GM13976 (cell line): ENCODE measurements around the gene NAA50.

ENCODE experiments used
- DNase-seq: peaks from one replicate; pipeline ENCODE4 v3.0.0; 2012; ENCODE audit warnings: low spot score
- CTCF ChIP-seq: IDR thresholded peaks from 2 replicates; pipeline ENCODE4 v1.5.1; 2012; ENCODE audit warnings: borderline replicate concordance, mild to moderate bottlenecking; ENCODE audit not compliant: insufficient read depth; ENCODE audit errors: extremely low read depth, missing control alignments, control extremely low read depth
- in situ Hi-C: fragments of 300-500 bp; cut with MboI; formaldehyde crosslinking; loops from one replicate; pipeline ENCODE4 v1.12.0; 2022; ENCODE audit warnings: low sequenced_read_pairs, mixed read lengths, inconsistent platforms; ENCODE audit not compliant: unreplicated experiment

Gene NAA50

GRCh38 chr3:113731694-113732093 is 14.4 kb downstream of the NAA50 start:
- in situ Hi-C loops: loop anchor here (10.0 kb wide), 1 partner anchor 183 kb away; no protein-coding TSS in a partner anchor

GRCh38 chr3:113730550-113730949 is 15.5 kb downstream of the NAA50 start:
- DNase-seq: no peak
- in situ Hi-C loops: loop anchor here (10.0 kb wide), 1 partner anchor 184 kb away; no protein-coding TSS in a partner anchor
- TF ChIP-seq CTCF: no peak

More at GRCh38 chr3:113731694-113732093, 14.4 kb downstream of the NAA50 start:
- no peak for DNase-seq
- no peak for TF ChIP-seq CTCF

GRCh38 chr3:113728661-113729060 is 17.4 kb downstream of the NAA50 start:
- DNase-seq: no peak
- in situ Hi-C loops: no loop called here

GRCh38 chr3:113721636-113722035 is 24.4 kb downstream of the NAA50 start:
- in situ Hi-C loops: no loop called here
- DNase-seq: no peak
- TF ChIP-seq CTCF: no peak

More at GRCh38 chr3:113728661-113729060, 17.4 kb downstream of the NAA50 start:
- no peak for TF ChIP-seq CTCF

GRCh38 chr3:113719758-113720157 is 26.3 kb downstream of the NAA50 start:
- TF ChIP-seq CTCF: no peak
- in situ Hi-C loops: no loop called here
- DNase-seq: no peak

GRCh38 chr3:113719294-113719693 is 26.8 kb downstream of the NAA50 start:
- DNase-seq: no peak
- in situ Hi-C loops: no loop called here
- TF ChIP-seq CTCF: no peak
